Activated CD4-positive, CD25-positive, alpha-beta regulatory T cell (primary cell): ENCODE results near the gene RRAS2.
"Not testable (repeated sequence)": the region's sequence is repeated elsewhere in the genome, so short reads cannot be mapped to it uniquely, and the experiment has no call there.

Experiments used
- DNase-seq, 4 experiments: peaks; one replicate each; lab custom pipeline; 2025; lab: John Stamatoyannopoulos, UW

Gene RRAS2

GRCh38 chr11:14358729-14359439 lies at the start of gene RRAS2:
RRAS2 (minus strand) TSS chr11:14359183; CDS start chr11:14358870, 313 bp downstream.
- peak; percentile 54 to 61 (median 58) for DNase-seq

GRCh38 chr11:14408612-14409011 lies 49.6 kb upstream of the RRAS2 start:
- DNase-seq, result no peak

DNA sequence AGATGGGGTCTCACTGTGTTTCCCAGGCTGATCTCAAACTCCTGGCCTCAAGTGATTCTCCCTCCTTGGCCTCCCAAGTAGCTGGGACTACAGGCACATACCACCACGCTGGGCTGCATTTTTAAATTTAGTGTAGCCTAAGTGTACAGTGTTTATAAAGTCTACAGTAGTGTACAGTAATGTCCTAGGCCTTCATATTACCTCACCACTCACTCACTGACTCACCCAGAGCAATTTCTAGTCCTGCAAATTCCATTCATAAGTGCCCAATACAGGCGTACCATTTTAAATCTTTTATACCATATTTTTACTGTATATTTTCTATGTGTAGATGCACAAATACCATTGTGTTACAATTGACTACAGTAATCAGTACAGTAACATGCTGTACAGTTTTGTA lies 47.1 kb upstream of the RRAS2 start:
- DNase-seq, result not testable (repeated sequence)

DNA sequence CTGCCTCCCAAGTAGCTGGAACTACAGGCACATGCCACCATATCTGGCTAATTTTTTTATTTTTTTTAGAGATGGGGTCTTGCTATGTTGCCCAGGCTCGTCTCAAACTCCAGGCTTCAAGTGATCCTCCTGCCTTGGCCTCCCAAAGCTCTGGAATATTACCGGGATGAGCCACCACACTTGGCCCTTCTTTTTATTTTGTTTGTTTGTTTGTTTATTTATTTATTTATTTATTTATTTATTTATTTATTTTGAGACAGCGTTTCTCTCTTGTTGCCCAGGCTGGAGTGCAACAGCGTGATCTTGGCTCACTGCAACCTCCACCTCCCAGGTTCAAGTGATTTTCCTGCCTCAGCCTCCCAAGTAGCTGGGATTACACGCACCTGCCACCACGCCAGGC lies 44.5 kb upstream of the RRAS2 start:
- DNase-seq, result not testable (repeated sequence)

DNA sequence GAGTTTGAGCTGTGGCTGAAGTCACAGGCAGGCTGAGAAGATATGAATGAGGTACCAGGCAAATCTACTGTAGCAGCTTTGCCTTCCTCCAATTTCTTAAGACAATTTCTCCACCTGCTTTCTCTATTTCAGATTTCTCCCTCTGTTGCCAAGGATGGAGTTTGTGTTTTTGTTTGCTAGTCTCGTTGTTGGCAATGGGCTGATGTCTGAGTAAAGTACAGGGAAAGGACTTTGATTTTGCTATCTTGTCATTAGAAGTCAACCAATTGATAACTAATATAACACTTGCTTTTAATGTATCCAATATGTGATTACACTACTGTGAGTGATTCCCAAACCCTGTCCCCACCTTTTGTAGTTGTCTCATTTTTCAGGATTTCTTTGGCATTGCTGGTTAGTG lies 40.1 kb upstream of the RRAS2 start:
- DNase-seq, result no peak

DNA sequence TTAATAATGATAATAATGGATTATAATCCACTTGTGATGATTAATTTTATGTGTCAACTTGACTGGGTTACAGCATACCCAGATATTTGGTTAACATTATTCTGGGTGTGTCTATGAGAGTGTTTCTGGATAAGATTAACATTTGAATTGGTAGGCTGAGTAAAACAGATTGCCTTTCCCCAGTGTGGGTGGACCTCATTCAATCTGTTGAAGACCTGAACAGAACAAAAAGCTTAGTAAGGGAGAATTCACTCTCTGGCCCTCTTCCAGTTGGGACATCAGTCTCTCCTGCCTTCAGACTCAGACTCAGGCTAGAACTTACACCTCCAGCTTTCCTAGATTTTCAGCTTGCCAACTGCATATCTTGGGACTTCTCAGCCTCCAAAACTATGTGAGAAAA lies 37.3 kb upstream of the RRAS2 start:
- no peak for DNase-seq

DNA sequence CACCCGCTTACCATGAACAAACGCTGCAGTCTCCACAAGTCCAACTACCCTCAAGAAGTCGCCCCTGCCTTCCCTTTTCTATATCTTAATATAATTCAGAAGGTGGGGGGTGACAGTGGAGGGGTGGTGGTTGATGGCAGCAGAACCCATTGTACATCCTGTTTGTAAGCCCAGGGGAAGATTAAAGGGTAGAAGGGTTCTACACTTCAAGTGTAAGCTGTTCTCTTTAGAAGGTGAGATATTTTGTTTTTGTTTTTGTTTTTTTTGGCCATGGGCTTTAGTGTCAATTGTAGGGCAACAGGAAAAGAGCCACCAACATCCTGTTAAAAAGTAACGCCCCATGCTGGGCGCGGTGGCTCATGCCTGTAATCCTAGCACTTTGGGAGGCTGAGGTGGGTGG lies 34.9 kb upstream of the RRAS2 start:
- no peak for DNase-seq

DNA sequence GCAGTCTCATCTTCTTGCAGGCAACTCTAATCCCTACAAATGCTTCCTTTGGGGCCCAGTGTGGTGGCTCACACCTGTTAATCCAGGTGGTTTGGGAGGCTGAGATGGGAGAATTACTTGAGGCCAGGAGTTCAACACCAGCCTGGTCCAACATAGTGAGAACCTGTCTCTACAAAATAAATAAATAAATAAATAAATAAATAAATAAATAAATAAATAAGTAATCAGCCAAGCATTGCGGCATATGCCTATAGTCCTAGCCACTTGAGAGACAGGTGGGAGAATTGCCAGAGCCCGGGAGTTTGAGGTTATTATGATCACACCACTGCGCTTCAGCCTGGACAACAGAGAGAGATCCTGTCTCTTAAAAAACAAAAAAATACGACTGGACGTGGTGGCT lies 34.1 kb upstream of the RRAS2 start:
- no peak for DNase-seq

GRCh38 chr11:14390669-14391068 lies 31.7 kb upstream of the RRAS2 start:
- no peak for DNase-seq

DNA sequence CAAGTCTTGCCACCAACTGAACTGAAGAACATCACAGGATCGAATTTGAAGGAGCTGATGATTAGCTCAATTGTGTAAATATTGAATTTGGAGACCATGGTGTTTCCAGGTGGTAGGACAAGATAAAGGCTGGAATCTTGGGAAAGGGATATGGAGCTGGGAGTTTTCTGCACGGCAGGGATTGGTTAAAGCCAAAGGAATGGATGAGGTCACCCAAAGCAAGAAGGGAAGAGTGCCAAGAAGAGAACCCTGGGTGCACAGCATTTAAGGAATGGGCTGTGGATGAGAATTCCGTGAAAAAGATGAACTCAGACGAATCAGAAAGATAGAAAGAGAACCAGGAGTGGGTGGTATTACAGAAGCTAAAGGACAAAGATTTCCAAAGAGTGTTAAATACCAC lies 29.4 kb upstream of the RRAS2 start:
- no peak for DNase-seq

- no peak for DNase-seq
Measured at GRCh38 chr11:14386895-14387480, 28.0 kb upstream of the RRAS2 start.

DNA sequence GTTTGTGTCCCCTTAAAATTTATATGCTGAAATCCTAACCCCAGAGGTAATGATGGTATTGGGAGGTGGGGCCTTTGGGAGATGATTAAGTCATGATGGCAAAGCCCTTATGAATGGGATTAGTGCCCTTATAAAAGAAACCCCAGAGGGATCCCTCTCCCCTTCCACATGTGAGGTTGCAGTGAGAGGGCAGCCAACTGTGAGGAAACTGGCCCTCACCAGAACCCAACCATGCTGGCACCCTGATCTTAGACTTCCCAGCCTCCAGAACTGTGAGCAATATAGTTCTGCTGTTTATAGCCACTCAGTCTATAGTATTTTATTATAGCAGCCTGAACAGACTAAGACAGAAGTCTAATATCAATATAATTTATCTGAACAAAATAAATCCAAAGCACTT lies 27.1 kb upstream of the RRAS2 start:
- no peak for DNase-seq

DNA sequence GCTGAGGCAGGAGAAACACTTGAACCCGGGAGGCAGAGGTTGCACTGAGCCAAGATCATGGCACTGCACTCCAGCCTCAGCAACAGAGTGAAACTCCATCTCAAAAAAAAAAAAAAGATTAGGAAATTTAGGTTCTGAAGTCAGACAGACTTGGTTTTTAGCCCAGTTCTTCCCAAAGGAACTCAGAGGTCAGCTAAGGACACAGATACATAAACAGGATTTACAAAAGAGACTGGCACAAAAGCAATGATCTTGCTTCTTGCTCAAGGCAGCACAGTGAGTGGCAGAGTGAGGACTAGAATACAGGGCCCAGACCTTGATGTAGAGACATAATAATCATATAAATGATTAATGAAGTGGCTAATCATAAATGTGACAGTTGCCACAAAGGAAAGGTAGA lies 25.4 kb upstream of the RRAS2 start:
- no peak for DNase-seq

DNA sequence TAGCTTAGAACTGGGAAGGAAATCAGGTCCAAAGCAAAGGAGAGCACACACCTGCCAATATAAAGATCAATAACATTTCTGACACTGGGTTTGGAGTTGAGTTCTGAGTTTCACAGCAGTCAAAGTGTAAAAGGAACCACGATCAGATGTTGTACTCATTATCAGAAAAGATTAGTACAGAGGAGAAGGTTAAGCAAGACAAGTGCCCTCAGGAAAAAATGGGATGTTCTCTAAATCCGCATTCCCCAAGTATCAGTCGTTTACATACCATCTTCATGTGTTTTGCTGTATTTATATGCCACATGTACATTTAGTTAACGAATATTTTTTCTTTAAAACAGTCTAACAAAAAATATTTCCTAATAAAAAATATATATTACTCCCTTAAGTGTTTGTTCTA lies 23.0 kb upstream of the RRAS2 start:
- no peak for DNase-seq

DNA sequence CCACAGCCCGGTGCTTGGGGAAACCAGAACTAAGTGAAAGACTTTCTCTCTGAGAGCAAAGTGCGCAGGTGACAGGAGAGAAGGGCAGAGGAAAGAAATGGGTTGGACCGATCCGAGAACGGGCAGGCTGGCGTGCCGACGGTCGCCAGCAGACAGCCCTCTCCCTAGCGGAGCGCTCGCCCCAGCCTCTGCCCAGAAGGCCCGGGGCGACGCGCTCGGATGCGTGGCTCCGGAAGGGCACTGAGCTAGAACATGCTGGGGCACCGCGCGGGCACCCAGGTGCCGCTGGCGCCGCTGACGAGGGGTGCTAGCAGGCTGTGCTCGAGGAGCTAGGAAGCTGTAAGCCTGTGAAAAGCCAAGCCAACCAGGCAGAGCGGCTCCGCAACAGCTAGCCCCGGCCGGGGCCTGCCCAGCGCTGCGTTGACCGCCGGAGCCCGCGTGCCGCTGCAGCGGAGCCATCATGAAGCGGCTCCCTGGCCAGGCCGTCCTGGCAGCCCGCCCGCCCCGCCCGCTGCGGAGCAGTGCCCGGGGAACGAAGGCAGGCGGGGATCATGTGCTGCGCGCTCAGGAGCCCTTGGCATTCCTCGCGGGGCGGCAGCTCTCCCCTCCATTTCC lies 22.1 kb upstream of the RRAS2 start:
- DNase-seq, result peak in 2 of 4 experiments; percentile 2 to 17

DNA sequence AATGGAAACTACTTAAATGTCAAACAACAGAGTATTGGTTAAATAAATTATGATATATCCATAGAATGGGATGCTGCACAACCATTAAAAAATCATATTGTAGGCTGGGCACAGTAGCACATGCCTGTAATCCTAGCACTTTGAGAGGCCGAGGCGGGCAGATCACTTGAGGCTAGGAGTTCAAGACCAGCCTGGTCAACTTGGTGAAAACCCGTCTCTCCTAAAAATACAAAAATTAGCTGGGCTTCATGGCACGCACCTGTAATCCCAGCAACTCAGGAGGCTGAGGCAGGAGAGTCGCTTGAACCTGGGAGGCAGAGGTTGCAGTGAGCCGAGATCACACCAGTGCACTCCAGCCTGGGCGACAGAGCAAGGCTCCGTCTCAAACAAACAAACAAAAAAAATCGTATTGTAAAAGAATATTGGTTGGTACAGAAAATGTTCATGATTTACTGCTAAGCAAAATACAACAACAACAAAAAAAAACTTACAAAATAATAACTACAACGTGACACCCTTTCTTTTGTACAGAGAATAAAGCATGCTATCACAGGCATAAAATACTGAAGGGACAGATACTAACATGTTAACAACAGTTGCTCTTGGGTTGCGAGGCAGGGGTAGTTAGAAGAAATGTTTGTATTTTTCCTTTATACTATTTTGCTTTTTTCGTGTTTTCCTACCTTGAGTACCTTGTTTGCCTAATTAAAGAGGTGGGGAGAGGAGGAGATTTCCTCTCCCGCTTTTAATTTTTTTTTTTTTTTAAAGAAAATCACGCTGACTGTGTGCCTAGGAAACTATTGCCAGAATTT lies 21.3 kb upstream of the RRAS2 start:
- no peak for DNase-seq

DNA sequence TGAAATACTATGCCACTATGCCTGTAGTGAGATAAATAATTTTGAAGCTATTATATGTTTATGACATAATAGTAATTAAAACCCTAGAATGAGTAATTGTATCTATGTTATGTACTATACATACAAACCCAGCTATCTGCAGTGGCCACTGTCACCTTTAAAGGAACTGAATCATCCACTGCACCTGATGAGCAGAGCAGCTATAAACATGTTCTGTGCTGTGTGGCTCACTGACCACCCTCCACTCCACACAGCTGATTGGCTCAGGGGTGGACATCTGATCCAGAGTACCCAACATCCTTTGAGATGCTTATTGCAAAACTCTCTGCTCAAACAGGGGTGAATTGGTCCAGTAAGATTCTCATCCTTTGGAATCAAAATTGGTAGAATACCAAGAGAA lies 19.2 kb upstream of the RRAS2 start:
- no peak for DNase-seq

- no peak for DNase-seq
Measured at GRCh38 chr11:14376920-14377319, 17.9 kb upstream of the RRAS2 start.

- DNase-seq, result no peak
Measured at GRCh38 chr11:14374922-14375830, 16.2 kb upstream of the RRAS2 start.

DNA sequence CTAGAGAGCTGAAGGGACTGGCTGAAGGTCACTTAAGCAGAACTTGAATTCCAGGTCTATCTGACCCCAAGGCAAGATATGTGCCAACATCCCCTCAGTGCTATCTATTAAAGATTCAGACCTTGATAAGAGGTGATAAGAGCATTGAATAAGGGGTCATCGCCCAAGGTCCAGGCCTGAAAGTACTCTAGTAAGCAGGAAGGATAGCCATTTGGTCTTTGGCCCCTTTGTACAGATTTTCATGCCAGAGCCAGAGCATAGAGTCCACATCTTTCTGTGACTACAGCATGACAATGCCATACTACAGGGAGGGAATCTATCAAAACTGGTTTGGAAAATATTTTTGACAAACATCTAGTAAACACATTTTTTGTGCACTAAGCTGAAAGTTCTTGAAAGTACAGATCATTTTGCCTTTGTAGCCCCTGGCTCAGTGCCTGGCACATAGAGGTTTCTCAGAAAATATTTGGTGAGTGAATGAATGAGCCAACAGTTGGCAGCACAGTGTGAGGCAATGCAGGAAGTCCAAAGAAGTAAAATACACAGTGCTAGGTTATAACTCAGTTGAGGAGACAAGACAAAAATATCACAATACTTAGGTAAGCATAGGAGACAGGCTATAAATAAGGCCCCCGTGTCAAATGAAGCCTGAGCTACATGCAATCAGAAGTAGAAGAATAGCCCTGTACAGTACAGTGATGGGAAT lies 15.1 kb upstream of the RRAS2 start:
- no peak for DNase-seq

DNA sequence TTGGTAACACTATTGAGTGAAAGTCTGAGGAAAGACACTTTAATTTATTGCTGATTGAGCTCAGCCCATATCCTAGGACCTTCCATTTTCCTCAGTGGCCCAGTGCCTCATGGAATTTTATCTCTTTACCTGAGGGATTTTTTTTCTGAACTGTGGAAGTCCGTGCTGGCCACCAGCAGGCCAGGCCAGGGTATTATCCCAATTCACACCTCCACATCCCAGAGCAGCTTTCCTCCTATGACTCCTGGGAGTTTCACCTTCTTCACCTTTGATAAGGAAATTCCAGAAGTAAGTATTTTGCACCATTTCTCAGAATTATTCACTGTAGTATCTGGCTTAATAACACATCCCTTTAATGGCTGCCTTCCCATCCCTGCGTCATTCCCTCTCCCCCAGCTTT lies 13.0 kb upstream of the RRAS2 start:
- DNase-seq, result no peak
